Neural cell (in vitro differentiated cells): ENCODE measurements around the gene TBX2.

Source experiments
- EP300 ChIP-seq: fragments of 450-650 bp; conservative IDR thresholded peaks from 2 replicates; pipeline ENCODE4 v1.6.1; 2014; ENCODE audit warnings: antibody characterized with exemption, mild to moderate bottlenecking, moderate library complexity; ENCODE audit not compliant: poor library complexity, severe bottlenecking
- EZH2 ChIP-seq: fragments of 200-600, 300-800 bp; shearing (Covaris generic), sonication (generic); IDR thresholded peaks from 2 replicates; pipeline ENCODE4 v1.6.1; 2014; ENCODE audit warnings: antibody characterized with exemption, low read length, borderline replicate concordance, mild to moderate bottlenecking; ENCODE audit not compliant: insufficient read depth, poor library complexity, severe bottlenecking
- TF ChIP-seq, protein P1 (sequence below): fragments of 450-650 bp; IDR thresholded peaks from 2 replicates; pipeline ENCODE4 v1.5.1; 2014; ENCODE audit warnings: antibody characterized with exemption, mild to moderate bottlenecking, moderate library complexity; ENCODE audit not compliant: poor library complexity, severe bottlenecking

DNA sequence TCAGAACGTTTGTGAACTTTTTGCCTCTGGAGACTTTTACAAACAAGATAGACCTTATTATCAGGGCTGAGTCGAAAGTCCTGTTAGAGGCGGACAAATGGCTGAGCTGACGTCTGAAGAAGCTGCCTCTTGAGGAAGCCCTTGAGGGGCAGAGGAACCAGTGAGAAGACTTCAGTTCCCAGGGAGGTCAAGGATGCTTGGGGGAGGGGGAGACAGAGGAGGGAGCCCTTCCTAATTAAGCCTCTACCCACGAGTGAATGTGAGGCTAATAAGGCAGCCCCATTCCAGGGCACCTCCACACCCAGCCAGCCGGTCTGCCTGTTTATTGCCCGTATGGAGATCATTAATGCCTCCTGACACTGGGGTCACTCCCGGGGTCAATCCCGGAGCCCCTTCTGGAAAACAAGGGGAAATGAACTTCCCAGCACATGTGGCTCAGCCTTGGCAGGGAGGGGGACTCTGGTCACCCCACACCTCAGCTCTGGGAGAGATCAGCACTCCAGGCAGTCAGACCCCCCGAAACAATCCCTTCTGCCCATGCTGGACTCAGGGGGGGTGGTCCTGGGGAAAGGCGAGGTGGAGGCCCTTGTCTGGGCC, 43.3 kb downstream of the TBX2 start:
- TF ChIP-seq, protein P1, sequence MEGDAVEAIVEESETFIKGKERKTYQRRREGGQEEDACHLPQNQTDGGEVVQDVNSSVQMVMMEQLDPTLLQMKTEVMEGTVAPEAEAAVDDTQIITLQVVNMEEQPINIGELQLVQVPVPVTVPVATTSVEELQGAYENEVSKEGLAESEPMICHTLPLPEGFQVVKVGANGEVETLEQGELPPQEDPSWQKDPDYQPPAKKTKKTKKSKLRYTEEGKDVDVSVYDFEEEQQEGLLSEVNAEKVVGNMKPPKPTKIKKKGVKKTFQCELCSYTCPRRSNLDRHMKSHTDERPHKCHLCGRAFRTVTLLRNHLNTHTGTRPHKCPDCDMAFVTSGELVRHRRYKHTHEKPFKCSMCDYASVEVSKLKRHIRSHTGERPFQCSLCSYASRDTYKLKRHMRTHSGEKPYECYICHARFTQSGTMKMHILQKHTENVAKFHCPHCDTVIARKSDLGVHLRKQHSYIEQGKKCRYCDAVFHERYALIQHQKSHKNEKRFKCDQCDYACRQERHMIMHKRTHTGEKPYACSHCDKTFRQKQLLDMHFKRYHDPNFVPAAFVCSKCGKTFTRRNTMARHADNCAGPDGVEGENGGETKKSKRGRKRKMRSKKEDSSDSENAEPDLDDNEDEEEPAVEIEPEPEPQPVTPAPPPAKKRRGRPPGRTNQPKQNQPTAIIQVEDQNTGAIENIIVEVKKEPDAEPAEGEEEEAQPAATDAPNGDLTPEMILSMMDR = no peak
- TF ChIP-seq EP300 = no peak
- TF ChIP-seq EZH2 = no peak
